ENCODE measurements around the gene XPNPEP1.

DNA sequence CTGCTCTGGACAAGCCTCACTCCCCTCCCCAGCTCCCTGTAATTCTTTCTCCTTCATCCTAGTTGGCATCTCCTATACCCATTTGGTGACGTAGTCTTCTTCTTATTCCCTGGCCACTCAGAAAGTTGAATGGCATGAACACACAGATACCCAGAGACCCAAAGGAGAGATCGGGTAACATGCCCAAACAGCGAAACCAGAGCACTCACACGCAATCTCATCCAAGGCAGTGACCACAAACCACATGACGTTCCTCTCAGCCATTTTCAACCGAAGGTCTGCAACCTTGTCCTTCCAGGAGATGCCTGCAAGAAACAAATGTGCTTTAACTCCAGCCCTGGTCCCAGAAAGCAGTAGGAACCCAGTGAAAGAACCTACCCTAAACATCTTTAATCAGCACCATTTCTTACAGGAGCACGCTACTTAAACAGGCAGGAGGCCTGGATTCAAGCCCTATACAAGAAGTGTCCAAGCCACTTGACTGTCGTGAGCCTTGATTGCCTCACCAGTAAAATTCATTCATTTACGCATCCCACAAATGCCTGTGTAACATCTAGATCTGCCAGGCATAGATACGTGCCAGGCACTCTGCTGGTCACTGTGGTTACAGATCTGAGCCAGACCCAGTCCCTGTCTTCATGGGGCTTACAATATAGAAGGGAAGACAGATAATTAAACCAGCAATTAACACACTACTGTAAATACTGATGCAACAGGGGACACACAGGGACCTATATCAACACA lies 37.1 kb downstream of the XPNPEP1 start:
- TF ChIP-seq YY1 (IDR thresholded peaks at IDR 0.05; ENCODE audit: insufficient read depth, insufficient read length) (no peak), ZNF274 (IDR thresholded peaks at IDR 0.05; ENCODE audit: low read depth, low read length) (no peak)
